ENCODE data around the gene GLIS2. TPM values are rescaled to one million over a fixed set of nuclear protein-coding genes. Genes with fewer than 3 reads are reported as not detected.

GLIS2 gene
- total RNA-seq, 1 donor from 2014 or later, result not detected

DNA sequence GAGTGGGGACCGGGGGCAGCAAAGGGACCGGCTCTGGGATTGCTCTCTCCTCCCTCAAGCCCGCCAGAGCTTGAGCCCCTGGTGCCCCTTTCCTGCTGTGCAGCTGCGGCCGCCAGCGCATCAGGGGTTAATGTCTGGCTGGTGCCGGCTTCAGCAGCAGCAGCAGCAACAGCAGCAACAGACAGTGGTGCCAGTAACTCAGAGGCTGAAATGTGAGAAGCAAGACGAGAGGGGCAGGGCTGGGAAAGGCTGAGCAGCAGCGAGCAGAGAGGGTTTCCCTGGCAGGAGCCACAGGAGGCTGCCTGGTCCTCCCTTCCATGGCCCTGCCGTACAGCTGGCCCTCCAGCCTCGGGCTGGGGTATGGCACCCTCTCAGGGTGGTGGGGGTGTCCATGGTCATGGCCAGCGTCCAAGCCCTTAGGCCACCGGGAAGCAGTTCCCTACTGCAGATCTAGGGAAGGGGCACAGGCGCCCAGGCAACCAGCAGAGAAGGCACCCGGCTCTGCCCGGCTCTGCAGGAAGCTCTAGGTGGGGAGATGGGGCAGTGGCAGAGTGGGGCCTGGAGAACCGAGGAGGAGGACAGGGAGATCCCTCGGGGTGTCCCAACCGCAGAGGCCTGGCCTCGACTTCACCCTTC lies 21.9 kb upstream of the GLIS2 start:
- Mint-ChIP-seq H3K36me3 (ENCODE audit: low read depth) (no peaks in the 10 kb centered on the region), H3K4me3 (no peak overlapping the region), H3K27ac (no peak overlapping the region), H3K4me1 (no peaks in the 10 kb centered on the region), H3K9me3 (no peaks in the 10 kb centered on the region), H3K27me3 (peaks cover 8% of the 10 kb centered on the region)
- ATAC-seq (ENCODE audit: low read depth), result no peak
- intact Hi-C loops (cut with micrococcal nuclease), result no loop called here
- POLR2A ChIA-PET, result no interaction called here
- TF ChIP-seq, protein P1, sequence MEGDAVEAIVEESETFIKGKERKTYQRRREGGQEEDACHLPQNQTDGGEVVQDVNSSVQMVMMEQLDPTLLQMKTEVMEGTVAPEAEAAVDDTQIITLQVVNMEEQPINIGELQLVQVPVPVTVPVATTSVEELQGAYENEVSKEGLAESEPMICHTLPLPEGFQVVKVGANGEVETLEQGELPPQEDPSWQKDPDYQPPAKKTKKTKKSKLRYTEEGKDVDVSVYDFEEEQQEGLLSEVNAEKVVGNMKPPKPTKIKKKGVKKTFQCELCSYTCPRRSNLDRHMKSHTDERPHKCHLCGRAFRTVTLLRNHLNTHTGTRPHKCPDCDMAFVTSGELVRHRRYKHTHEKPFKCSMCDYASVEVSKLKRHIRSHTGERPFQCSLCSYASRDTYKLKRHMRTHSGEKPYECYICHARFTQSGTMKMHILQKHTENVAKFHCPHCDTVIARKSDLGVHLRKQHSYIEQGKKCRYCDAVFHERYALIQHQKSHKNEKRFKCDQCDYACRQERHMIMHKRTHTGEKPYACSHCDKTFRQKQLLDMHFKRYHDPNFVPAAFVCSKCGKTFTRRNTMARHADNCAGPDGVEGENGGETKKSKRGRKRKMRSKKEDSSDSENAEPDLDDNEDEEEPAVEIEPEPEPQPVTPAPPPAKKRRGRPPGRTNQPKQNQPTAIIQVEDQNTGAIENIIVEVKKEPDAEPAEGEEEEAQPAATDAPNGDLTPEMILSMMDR (IDR thresholded peaks at IDR 0.05), result no peak
- CTCF ChIA-PET, result no interaction called here
- DNase-seq, result no peak

DNA sequence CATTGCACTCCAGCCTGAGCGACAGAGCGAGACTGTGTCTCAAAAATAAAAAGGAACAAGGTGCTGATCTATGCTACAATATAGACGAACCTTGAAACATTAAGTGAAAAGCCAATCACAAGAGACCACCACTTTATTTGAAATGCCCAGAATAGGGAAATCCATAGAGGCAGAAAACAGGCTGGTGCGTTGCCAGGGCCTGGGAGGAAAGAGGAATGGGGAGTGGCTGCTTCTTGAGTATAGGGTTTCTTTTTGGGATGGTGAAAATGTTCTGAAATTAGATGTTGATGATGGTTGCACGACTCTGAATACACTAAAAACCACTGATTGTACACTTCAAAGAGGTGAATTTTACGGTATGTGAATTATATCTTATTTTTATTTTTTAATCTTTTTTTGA lies 20.3 kb upstream of the GLIS2 start:
- TF ChIP-seq, protein P1 (IDR thresholded peaks at IDR 0.05), result no peak
- intact Hi-C loops (cut with micrococcal nuclease), result no loop called here
- Mint-ChIP-seq H3K4me1 (no peaks in the 10 kb centered on the region), H3K27me3 (peaks cover 6% of the 10 kb centered on the region), H3K4me3 (no peak overlapping the region), H3K27ac (no peak overlapping the region), H3K36me3 (ENCODE audit: low read depth) (no peaks in the 10 kb centered on the region), H3K9me3 (no peaks in the 10 kb centered on the region)
- ChIA-PET CTCF (no interaction called here), POLR2A (no interaction called here)
- no peak for ATAC-seq (ENCODE audit: low read depth)
- DNase-seq, result no peak

DNA sequence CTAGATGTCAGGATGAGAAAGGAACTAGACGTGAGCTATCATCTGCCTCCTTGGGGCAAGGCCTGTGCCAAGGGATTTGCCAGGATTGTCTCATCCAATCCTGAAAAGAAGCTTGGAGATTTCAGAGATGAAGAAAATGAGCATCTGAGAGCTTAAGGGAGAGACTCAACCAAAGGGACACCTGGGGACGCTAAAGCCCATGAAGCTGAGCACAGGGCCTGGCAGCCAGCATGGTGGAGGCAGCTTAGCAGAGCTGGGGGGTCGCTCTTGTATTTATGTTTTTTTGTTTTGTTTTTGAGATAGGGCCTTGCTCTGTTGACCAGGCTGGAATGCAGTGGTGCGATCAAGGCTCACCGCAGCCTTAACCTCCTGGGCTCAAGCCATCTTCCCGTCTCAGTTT lies 18.4 kb upstream of the GLIS2 start:
- DNase-seq (no peak), ATAC-seq (ENCODE audit: low read depth) (no peak)
- Mint-ChIP-seq H3K4me1 (no peaks in the 10 kb centered on the region), H3K36me3 (ENCODE audit: low read depth) (no peaks in the 10 kb centered on the region), H3K27ac (no peak overlapping the region), H3K4me3 (no peak overlapping the region), H3K27me3 (peaks cover 3% of the 10 kb centered on the region), H3K9me3 (no peaks in the 10 kb centered on the region)
- ChIA-PET POLR2A (interaction anchor here (0.6 kb wide), 1 partner anchor 665 kb away, joined by 4 read pairs; no protein-coding TSS in a partner anchor), CTCF (interaction anchor here (1.1 to 2.0 kb wide), 5 partner anchors 9 to 35 kb away, joined by 3 to 5 read pairs (median 3); no protein-coding TSS in a partner anchor)
- TF ChIP-seq, protein P1 (IDR thresholded peaks at IDR 0.05), result no peak
- intact Hi-C loops (cut with micrococcal nuclease), result no loop called here

DNA sequence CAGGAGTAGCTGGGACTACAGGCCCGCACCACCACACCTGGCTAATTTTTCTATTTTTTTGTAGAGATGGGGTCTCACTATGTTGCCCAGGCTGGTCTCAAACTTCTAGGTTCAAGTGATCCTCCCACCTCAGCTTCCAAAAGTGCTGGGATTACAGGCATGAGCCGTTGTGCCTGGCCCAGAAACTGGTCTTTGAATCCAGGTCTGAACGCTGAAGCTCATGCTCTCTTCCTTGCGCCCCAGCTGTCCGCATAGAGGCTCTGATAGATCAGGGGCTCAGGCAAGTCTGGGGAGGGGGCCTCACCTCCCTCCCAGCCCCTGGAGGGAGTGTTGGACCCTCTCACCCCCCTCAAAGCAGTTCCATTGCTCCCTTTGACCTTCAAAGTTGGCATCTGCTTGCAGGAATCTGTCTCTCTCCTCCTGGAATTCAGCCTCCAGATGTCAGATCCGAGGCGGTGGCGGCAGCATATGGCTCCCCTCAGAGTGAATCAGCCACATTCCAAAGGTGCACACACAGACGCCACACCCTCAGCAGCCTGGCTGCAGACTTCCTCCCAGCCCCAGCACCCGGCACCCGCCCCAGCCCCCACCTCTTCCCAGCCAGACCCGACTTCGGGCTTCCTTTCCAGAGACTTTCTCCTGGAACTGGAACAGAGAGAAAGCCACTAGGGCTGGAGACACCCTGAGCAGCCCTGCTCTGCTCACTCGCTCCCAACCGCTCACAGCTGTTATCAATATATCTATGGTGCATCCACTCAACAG lies 16.9 kb upstream of the GLIS2 start:
- intact Hi-C loops (cut with micrococcal nuclease), result no loop called here
- Mint-ChIP-seq H3K27me3 (no peaks in the 10 kb centered on the region), H3K4me3 (no peak overlapping the region), H3K4me1 (no peaks in the 10 kb centered on the region), H3K36me3 (ENCODE audit: low read depth) (no peaks in the 10 kb centered on the region), H3K27ac (no peak overlapping the region), H3K9me3 (no peaks in the 10 kb centered on the region)
- ChIA-PET CTCF (interaction anchor here (1.1 to 1.3 kb wide), 2 partner anchors 12 to 33 kb away, joined by 3 read pairs; no protein-coding TSS in a partner anchor), POLR2A (interaction anchor here (0.6 to 0.7 kb wide), 2 partner anchors 250 to 1156 kb away, joined by 3 to 12 read pairs; no protein-coding TSS in a partner anchor)
- TF ChIP-seq, protein P1 (IDR thresholded peaks at IDR 0.05), result no peak
- ATAC-seq (ENCODE audit: low read depth), result no peak
- no peak for DNase-seq

DNA sequence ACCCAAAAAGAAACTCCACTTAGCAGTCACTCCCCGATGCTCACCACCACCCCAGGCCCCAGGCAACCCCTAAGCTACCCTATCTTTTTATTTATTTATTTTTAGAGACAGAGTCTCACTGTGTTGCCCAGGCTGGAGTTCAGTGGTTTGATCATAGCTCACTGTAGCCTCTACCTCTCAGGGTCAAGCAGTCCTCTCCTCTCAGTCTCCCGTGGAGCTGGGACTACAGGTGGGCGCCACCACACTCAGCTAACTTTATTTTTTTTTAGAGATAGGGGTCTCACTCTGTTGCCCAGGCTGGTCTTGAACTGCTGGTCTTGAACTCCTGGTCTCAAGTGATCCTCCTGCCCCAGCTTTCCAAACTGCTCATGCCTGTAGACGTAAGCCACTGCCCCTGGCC lies 14.7 kb upstream of the GLIS2 start:
- no peaks in the 10 kb centered on the region for H3K27me3 Mint-ChIP-seq
- H3K27ac Mint-ChIP-seq, result no peak overlapping the region
- no peak overlapping the region for H3K4me3 Mint-ChIP-seq
- ATAC-seq (ENCODE audit: low read depth) (no peak), DNase-seq (no peak)
- no peaks in the 10 kb centered on the region for H3K9me3 Mint-ChIP-seq
- POLR2A ChIA-PET, result no interaction called here
- TF ChIP-seq, protein P1 (IDR thresholded peaks at IDR 0.05), result no peak
- intact Hi-C loops (cut with micrococcal nuclease), result no loop called here
- no peaks in the 10 kb centered on the region for H3K36me3 Mint-ChIP-seq (ENCODE audit: low read depth)
- CTCF ChIA-PET, result no interaction called here
- H3K4me1 Mint-ChIP-seq, result peaks cover 2% of the 10 kb centered on the region
